PFSK-1 (cell line): ENCODE measurements around the gene MAGT1.

Experiments
- FOXP2 ChIP-seq: optimal IDR thresholded peaks from 2 replicates; pipeline ENCODE3; 2011; ENCODE audit warnings: borderline replicate concordance, control low read depth, inconsistent platforms; ENCODE audit not compliant: insufficient read depth; ENCODE audit errors: extremely low read length, extremely low read depth
- POLR2AphosphoS5 ChIP-seq: IDR thresholded peaks from 2 replicates; pipeline ENCODE4 v1.6.1; 2012; ENCODE audit warnings: low read depth, mild to moderate bottlenecking, control low read depth, low read length, moderate library complexity
- REST ChIP-seq, 2 experiments: IDR thresholded peaks; 2 replicates each; pipeline versions ENCODE4 v1.6.1 to v1.8.0; 2011 to 2012; ENCODE audit warnings: low read depth in 2 of 2, low read length in 2 of 2, control low read depth in 1 of 2, inconsistent platforms in 1 of 2, mild to moderate bottlenecking in 1 of 2, moderate library complexity in 1 of 2; ENCODE audit not compliant: insufficient read depth in 1 of 2
- SIN3A ChIP-seq: IDR thresholded peaks from 2 replicates; pipeline ENCODE4 v1.6.1; 2012; ENCODE audit warnings: mild to moderate bottlenecking, low read length, moderate library complexity, borderline replicate concordance; ENCODE audit not compliant: insufficient read depth
- TAF1 ChIP-seq: IDR thresholded peaks from 2 replicates; pipeline ENCODE4 v1.6.1; 2012; ENCODE audit warnings: low read length, control low read depth, borderline replicate concordance; ENCODE audit not compliant: insufficient read depth

Gene MAGT1

GRCh38 chrX:77935886-77936285 lies 40.7 kb upstream of the MAGT1 start:
- no peak for TF ChIP-seq SIN3A
- TF ChIP-seq REST (IDR thresholded peaks at IDR 0.05; ENCODE audit: insufficient read depth in 1 of 2, low read depth in 2 of 2, low read length in 2 of 2): no peak
- no peak for TF ChIP-seq TAF1
- TF ChIP-seq FOXP2: no peak
- TF ChIP-seq POLR2AphosphoS5: no peak

DNA sequence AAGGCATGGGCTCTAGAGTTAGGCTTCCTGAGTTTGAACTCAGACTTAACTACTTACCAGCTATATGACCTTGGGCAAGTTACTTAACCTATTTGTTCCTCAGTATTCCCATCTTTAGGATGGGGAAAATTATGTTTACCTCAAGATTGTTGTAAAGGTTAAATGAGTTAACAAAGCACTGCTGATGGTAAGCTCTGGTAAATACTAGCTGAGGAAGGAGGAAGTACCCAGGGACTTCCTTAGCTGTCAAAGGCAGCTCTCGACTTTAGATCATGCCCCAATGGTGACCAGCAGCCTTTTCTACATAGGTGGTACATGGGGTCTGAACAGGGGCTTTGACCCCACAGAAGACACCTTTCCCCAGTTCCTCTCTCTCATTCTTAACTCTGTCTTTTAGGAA lies 35.3 kb upstream of the MAGT1 start:
- TF ChIP-seq REST (IDR thresholded peaks at IDR 0.05; ENCODE audit: insufficient read depth in 1 of 2, low read depth in 2 of 2, low read length in 2 of 2) (no peak), POLR2AphosphoS5 (no peak), TAF1 (no peak), FOXP2 (no peak), SIN3A (no peak)

- TF ChIP-seq SIN3A: no peak
- TF ChIP-seq FOXP2: no peak
- TF ChIP-seq TAF1: no peak
- no peak for TF ChIP-seq POLR2AphosphoS5
- no peak for TF ChIP-seq REST (IDR thresholded peaks at IDR 0.05; ENCODE audit: insufficient read depth in 1 of 2, low read depth in 2 of 2, low read length in 2 of 2)
Observed at GRCh38 chrX:77925764-77926163, 30.5 kb upstream of the MAGT1 start.

DNA sequence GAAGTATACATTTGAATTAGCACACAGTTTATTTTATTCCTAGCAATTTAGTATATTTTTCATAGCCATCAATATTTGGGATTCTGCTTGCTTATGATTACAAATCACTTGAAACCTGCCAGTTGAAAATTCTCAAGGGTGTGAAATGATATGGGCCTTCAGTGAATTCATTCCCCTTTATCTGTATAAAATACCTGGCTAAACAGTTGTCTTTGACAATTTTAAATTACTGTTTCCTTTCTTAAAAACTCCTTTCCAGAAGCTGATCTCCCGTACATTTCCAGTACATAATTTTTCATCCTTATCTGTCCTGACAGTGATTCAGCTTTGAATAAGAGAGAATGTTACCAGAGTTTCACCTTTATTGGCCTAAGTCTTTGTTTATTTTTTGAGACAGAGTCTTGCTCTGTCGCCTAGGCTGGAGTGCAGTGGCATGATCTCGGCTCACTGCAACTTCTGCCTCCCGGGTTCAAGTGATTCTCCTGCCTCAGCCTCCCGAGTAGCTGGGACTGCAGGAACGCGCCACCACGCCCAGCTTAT lies 29.2 kb upstream of the MAGT1 start:
- TF ChIP-seq FOXP2 (no peak), SIN3A (no peak), REST (IDR thresholded peaks at IDR 0.05; ENCODE audit: insufficient read depth in 1 of 2, low read depth in 2 of 2, low read length in 2 of 2) (no peak), TAF1 (no peak), POLR2AphosphoS5 (no peak)

DNA sequence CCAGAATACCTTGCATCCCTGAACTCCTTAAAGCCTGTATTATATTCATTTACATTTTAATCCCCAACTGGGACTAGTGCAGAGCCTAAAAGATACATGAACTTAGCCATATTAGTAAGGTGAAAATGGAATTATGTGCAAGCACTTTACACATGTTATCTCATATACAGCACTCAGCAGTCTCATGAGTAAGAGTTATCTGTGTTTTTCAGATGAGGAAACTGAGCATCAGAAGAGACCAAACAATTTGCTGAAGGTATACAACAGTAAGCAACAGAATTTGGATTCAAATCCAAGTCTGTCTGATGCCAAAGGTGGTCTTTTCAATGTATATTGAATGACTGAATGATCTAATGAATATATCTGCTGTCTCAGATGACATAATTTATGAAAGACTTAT lies 27.6 kb upstream of the MAGT1 start:
- TF ChIP-seq POLR2AphosphoS5: no peak
